T-helper 2 cell (primary cell): ENCODE data around the gene CDC42BPA.
A peak's percentile ranks its signal among the peaks of the same experiment; 100 is the strongest.

ENCODE experiments used
- DNase-seq, 5 experiments: peaks; one replicate each; pipeline versions ENCODE4 v3.0.0 to v3.0.0-alpha.2; 2012 to 2022

Gene CDC42BPA

DNA sequence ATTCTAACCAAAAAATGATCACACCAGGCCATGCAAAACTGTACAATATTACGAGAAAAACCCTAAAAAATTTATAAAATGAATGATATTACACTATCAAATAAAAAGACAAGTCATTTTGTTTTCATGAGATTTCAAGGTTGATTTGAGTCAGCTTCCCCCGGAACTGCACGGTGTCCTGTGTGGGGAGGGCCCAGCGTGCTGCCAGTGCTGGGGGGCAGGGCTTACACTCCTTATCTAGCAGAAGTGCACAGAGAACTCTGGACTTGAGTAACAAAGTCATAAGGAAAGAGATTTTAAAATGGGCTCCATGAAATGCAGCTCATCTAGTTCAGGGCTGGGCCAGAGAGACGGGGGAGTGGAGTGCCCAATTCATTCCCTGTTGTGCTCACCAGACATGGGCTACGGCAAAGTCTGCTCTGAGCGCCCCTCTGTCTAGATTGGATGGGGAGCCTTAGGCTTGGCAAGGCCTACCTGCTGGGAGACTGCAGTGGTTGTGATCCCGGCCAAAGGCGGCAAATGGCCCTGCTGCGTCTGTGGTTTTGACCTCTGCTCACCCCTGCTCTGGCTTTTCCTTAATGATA lies 328.1 kb downstream of the CDC42BPA start:
- DNase-seq, result peak in 2 of 5 experiments; percentile 36 to 97

DNA sequence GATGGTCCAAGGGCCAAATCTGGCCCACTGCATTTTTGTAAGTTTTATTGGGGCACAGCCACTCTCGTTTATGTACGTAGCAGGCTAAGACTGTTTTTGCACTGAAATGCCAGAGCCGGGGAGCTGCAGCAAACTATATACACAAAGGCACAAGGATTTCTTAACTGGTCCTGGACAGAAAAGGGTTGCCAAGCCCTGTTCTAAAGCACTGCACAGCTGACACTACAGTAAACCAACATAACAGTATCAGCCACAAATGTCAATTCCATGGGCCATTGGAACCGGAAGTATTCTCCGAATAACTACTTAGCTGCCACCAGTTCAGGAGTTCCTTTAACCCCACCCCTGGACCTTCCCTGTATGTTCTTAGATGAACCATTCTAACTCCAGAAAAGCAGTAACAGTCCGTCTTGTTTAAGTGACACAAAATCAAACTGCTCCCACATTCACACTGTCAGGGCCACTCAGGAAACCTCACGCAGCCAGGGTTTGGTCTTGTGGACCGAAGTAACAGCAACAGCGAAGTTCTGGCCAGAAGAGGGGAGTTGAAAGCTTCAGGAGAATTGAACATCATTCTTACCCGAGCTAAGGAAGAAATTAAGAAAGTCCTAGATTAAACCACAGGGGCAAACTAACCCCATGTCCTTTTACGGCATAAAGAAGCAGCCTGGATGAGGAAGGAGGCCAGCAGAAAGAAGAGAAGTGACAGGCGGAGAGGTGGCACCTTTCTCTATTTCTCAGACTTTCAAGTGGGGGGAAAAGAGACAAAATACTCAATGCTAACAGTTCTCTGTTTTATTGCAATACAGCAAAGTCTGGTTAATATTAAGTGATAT lies 329.0 kb downstream of the CDC42BPA start:
- DNase-seq, result no peak

DNA sequence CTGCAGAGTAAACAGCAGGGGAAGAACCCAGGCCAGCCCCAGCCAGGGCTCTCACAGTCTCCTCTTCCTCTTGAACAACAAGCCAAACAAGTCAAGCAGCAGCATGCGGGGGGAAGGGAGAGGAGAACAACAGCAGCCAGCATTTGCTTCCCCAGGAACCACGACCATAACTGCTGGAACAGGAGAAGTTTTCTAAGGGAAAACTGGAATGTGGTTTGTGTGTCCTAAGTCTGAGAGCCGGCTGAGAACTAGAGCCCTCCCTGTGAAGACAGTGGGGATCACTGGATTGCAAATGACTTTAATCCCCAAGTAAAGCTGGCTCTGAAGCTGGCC lies 330.0 kb downstream of the CDC42BPA start:
- DNase-seq, result peak in 1 of 5 experiments; percentile 24

DNA sequence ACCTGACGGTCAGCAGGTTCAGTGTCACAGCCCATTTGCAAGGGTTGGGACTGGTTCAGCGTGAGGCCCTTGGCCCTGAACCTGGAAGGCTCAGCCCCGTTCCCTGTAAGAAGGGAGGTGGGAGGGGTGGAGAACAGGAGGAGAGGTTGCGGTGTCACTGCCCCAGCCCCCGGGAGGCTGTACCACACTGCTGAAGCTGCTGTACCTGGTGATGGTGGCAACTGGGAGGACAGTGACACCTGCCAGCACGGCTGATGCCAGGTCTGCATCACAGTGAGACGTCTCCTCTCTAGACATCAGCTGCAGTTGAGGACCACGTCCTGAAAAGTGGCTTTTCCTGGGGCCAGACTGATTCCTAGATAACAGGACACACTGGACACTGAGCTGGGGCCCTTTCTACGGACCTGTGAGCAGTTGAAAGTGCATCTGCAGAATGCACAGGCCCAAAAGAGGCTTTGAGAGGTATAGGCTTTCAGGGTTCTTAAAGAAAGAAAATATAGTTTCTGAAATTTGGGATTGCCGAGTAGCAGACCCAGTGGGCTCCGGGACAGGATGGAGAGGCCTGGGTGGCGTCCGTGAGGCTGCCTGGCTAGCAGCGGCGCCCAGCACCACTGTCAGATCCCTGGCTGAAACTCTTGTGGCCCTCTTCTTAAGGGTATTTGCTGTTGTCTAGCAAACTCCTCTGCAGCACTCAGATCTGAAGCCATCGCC lies 330.5 kb downstream of the CDC42BPA start:
- no peak for DNase-seq

DNA sequence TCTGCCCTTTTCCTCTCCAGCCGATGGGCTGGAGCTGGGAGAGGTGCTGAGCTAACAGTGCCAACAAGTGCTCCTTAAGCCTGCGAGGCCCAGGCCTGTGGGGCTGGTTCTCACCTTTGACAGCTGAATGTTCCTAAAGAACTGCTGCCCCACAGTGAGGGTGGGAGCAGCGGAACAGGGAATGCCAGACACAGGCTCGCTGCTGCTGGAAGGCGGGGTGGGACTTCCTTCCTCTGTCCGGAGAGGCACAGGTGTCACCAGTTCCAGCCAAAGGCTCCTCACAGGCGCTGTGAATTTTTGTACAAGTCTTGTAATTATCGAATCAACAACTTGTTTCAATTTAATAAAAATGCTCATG lies 331.1 kb downstream of the CDC42BPA start:
- DNase-seq, result no peak

DNA sequence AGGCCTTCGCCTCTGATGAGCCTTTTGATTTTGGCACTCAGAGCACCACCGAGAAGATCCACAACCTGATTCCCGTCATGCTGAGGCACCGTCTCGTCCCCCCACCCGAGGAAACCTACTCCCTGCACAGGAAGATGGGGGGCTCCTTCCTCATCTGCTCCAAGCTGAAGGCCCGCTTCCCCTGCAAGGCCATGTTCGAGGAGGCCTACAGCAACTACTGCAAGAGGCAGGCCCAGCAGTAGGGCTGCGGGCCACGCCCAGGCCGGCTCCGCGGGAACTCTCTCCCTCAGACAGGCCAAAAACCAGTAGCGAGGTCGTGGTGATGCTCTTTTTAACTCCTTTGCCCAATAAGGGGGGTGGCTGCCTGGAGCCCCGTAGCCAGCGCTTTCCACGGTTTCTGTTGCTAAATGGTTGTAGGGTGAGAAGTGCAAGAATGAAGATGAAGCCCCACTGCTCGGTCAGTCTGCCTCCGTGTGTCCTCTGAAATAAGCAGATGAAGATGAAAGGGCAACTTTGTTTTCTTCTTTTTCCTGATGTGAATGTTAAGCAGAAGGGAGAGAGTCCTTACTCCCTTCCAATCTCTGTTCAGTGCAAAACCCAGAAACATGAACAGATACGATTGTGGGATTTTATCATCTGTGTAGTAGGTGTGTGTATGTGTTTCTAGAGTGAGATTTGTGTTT lies 331.7 kb downstream of the CDC42BPA start:
- DNase-seq, result no peak

DNA sequence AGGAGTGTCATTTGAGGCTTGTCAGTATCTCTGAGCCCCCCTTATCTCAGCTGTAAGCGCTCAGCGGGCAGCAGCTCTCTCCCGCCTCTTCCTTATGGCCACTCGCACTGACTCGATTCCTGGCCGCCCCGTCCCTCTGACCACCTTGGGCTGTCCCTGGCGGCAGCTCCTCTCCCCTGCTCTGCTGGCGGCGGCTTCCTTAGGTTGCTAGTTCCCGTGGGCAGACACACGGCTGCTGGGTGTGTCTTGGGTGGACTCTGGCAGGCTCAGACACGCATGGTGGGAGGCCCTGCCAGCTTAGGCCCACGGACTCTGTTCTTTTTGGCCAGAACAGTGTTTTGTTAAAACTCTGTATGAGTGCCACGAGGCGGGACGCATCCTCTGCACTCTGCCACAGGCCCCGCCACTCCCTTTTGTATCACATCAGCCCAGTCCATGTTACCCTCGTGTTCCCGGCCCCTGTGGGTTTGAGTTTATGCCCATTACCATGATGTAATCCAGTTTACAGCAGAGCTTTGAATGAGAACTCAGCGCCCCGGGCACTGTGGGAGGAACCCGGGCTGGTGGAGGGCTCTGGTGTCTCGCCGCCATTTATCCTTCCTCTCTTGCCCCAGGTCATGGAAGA lies 332.3 kb downstream of the CDC42BPA start:
- no peak for DNase-seq

DNA sequence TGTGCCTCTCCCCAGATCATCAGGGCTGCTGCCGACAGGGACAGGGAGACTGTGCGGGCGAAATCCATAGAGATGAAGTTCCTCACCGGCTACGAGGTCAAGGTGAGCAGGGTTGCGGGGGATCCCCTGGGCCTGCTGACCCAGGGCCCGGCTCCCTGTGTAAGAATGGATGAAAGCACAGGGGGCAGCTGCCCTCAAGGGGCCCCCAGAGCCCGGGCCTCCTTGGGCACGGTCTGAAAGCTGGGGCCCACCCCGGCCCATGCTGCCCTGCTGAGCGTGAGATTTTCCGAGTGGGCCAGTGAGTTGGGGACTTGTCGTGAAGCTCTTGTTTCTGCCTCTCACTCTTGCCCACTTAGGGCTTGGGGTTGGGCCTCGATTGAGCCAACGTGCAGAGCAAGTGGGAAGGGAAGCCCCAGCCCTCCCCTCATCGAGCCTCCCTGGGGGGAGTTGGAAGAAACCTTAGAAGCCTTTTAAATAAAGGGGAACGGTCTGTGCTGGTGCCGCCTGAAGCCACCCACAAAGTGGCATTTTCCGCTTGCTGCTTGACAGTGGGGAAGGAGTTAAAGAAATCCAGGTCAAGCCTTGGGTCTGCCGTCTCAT lies 333.0 kb downstream of the CDC42BPA start:
- no peak for DNase-seq

DNA sequence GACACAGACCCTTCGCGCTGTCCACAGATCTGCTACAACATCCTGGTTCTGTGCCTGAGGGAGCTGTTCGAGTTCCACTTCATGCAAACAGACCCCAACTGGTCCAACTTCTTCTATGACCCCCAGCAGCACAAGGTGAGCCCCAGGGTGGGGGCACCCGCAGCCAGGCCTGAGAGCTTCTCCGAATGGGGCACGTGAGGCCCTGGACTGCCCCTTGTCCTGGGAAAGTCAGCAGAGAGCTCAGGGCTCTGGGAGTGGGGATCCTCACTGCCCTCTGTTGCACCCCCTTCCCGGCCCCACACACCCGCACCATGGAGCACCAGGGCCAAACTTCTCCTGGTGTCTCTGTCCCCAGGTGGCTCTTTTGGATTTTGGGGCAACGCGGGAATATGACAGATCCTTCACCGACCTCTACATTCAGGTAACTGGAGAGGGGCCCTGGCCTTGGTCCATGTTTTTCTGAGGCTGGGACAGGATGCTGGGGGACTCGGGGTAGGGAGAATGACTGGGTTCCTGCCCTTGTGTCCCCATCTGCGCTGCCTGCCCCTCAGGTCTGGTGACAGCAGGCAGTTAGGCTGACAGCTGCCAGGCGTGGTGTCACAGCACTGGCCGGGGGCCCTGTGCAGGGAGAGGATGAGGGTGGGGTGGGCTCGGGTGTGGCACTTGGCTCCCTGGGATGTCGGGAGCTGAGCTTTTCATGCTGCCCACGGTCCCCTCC lies 333.6 kb downstream of the CDC42BPA start:
- no peak for DNase-seq

DNA sequence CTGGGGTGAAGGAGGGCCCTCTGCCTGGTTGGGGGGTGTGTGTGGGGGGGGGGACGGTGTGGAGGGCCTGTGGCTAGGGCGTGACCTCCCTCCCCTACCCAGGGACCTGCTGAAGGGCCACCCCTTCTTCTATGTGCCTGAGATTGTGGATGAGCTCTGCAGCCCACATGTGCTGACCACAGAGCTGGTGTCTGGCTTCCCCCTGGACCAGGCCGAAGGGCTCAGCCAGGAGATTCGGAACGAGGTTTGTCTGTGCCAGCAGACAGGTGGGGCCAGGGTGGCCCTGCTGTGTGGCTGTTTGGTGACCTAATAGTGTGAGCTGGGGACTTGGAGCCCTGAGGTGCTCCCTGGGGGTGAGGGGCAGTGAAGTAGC lies 334.3 kb downstream of the CDC42BPA start:
- DNase-seq, result no peak

DNA sequence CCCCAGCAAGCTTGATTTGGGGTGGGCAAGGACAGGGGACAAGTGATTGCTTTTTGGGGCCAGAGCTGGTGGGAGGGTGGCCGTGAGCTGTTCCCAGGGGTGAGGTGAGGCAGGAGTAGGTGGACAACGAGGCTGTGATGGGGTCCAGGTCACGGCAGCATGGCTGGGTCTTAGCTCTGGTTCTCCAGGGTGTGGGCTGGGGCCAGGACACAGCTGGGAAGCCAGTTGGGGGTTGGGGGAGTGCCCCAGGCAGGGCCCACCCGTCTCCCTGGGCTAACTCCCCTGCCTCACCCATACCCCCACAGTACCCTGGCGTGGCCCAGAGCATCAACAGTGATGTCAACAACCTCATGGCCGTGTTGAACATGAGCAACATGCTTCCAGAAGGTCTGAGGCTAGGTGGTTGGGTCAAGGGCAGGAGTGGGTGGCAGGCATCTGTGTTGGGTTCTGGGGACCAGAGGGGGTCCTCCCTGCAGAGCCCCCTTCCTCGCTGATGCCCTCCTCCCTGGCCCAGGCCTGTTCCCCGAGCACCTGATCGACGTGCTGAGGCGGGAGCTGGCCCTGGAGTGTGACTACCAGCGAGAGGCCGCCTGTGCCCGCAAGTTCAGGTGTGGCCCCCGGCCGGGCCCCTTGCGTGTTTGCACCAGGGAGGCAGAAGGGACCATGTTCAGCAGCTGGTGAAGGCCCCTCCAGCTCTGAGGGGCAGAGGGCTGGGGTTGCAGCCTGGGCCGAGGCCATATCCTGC lies 334.9 kb downstream of the CDC42BPA start:
- no peak for DNase-seq

DNA sequence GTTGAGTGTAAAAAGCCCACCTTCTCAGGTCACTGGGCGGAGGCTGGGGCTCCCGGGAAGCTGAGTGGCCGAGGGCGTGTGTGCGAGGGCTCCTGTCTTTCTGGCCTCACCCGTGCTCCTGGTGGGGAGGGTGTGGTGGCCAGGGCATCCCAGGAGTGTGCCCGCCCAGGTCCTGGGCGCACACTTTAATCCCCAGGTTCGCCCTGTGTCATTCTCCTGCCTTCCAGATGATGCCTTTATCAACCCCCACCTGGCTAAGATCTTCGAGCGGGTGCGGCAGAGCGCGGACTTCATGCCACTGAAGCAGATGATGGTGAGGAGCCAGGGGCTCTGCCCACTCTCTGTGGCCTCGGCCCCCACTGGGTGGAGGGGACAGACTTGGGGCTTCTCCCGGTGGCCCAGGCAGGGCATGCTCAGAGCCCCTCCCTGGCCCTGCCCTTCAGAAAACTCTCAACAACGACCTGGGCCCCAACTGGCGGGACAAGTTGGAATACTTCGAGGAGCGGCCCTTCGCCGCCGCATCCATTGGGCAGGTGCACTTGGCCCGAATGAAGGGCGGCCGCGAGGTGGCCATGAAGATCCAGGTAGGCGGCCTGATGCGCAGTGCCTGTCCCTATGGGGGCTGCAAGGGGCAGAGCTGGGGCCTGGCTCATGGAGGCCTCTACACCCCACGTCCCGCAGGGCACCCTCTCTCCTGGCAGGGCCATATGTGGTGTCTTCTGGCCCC lies 335.7 kb downstream of the CDC42BPA start:
- DNase-seq, result no peak

DNA sequence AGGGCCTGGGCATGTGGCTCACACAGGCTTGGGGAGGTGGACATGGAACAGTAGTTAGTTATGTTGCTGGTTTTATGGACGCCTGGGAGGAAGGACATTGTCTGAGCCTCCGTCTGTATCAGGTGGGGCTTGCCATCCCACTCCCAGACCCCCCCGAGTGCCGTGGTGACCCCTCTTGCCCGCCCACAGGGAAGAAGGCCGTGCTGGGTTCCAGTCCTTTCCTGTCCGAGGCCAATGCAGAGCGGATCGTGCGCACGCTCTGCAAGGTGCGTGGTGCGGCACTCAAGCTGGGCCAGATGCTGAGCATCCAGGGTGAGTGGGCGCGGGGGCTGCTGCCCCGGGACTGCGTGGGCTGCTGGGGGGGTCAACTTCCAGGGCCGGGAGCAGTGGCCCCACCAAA lies 336.5 kb downstream of the CDC42BPA start:
- no peak for DNase-seq

DNA sequence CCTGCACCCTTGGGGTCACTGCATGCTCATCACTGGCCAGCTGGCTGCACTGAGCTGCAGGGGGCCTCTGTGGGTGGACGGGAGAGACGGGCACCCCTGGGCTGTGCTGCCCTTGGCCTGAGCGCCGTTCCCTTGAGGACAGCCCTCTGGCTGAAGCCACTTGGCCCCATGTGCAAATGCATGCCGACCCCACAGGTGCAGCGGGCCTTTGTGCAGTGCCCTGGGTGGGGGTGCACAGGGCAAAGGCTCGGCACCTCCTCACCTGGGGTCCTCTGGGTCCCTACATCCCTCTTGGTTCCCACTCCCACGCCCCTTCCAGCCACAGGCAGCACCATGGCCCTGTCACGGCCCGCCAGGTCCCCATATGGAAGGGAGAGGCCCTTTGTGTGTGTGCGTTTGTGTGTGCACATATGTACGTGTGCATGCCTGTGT lies 336.9 kb downstream of the CDC42BPA start:
- no peak for DNase-seq

DNA sequence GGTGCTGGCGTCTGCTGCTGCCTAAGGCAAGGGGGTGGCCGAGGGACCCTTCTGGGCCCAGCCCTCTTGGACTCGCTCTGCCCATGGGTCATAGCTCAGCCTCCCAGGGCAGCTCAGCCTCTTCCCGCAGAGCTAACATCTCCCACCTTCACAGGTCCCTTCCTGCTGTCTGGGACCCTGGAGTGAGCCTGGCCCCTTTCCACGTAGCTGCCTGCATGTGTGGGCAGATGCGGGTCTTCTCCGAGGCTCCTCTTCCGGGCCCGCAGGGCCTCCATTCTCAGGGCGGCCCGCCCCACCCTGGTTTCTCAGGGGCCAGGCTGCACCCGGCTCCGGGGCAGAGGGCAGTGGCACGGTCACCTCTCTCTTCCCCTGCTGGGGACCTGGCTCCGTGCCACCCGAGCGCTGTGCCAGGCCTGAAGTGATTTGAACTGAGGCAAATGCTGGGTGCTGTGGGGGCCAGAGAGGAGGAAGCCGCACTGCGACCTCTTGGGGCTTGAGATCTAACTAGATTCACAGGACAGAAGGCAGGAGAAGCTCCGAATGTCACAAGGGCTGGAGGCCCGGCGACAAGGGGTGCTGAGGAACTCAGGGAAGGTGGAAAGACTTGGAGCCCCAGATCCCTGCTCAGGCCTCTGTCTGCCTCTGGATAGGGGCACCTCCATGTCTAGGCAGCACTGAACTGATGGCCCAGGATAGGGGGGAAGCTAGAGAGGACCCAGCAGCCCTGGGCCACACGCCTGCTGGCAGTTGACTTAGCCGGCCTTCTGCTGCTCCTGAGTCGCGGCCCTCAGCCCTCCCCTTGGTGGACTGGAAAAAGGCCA lies 337.5 kb downstream of the CDC42BPA start:
- DNase-seq, result no peak

DNA sequence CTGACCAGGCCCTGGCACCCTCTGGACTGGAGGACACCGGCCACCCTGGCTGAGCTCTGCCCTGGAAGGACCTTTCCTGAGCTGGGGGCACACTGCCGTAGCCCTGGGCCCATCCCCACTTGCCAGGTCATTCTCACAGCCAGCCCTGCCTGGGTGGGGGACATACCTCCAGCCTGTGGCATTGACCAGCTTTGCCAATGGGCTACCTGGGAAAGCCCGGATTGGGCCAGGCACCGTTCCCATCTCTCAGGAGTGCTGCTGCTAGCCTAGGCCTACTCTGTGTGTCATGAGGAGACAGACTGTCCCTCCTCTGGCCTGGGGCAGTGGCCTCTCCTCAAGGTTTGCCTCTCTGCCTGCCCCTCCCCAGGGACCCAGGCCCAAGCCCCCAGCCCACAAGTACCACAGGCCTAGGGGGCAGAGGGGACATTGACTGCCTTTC lies 338.2 kb downstream of the CDC42BPA start:
- DNase-seq, result no peak

DNA sequence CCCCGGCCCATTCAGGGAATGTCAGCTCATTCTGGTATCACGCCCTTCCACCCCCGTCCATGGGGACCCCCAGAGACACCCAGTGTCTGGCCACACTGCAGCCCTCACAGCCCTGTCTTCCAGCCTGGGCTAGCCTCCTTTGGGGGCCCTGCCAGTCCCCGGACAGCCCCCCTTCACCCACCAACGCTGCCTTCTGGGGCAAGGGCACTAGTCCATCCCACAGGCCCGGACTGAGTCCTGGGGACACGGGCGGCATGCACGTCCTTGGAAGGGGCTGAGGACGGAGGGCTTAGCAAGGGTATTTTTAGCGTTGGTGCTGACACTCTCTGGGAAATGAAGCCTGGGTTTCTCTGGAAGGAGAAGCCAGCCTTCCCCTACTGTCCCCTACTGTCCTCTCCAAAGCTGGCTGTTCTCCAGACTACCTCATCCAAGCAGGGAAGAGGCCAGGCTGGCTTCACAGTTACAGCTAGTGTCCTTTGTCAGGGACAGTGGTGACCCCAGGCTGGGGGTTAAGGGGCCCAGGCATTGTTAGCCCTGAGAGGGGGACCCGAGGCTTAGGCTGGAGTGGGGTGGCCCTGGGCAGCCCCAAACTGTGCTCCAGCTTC lies 338.7 kb downstream of the CDC42BPA start:
- no peak for DNase-seq

DNA sequence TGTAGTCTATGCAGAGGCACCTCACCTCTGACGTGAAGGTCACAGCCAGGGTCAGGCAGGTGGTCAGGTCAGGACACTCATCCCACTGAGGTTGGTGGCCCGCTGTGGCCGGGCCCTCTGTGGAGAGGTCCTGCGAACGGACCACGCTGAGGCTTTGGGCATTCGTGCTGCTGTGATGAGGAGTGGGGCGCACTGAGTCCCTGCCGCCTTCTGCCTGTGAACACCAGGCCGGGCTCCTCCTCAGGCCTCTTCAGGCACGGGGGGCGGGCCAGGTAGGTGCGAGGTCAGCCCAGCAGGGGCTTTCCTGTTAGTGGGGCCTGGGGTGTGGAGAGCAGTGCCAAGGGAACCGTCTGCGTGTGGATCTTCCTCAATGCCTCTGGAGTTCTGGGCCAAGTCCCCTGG lies 339.2 kb downstream of the CDC42BPA start:
- no peak for DNase-seq
